ENCODE data around the gene NME7. TPM values are rescaled to one million over a fixed set of nuclear protein-coding genes. Genes with fewer than 3 reads are reported as not detected.

The NME7 gene
- total RNA-seq, 1 donor from 2014 or later = 60.6 TPM

- DNase-seq (ENCODE audit: low spot score) = no peak
- H3F3A ChIP-seq (ENCODE audit: low read depth) = no peaks in the 10 kb centered on the region
- no peak overlapping the region for H3K27ac ChIP-seq
- no peaks in the 10 kb centered on the region for H3K9me3 ChIP-seq (ENCODE audit: low read depth)
- no peaks in the 10 kb centered on the region for H3K79me2 ChIP-seq (ENCODE audit: low read depth)
- TF ChIP-seq EZH2 (IDR thresholded peaks at IDR 0.05) (no peak), EZH2phosphoT487 (IDR thresholded peaks at IDR 0.05) (no peak), CTCF (IDR thresholded peaks at IDR 0.05) (no peak)
- peaks cover 31% of the 10 kb centered on the region for H3K9me3 Mint-ChIP-seq
- H3K27me3 Mint-ChIP-seq (ENCODE audit: insufficient read depth, low read depth) = peaks cover 3% of the 10 kb centered on the region
- no peaks in the 10 kb centered on the region for H3K27me3 ChIP-seq
- no peak overlapping the region for H3K9ac ChIP-seq
- no peaks in the 10 kb centered on the region for H3K4me1 Mint-ChIP-seq
- no peak overlapping the region for H3K27ac Mint-ChIP-seq
- H3K4me3 Mint-ChIP-seq = no peak overlapping the region
- H3K36me3 Mint-ChIP-seq = peaks cover 13% of the 10 kb centered on the region
- H2AFZ ChIP-seq (replicated peaks) = no peak overlapping the region
- H3K4me1 ChIP-seq = peaks cover 5% of the 10 kb centered on the region
- no peak overlapping the region for H3K4me3 ChIP-seq
- no peaks in the 10 kb centered on the region for H4K20me1 ChIP-seq (ENCODE audit: low read depth)
- H3K4me2 ChIP-seq = no peak overlapping the region
- no peaks in the 10 kb centered on the region for H3K36me3 ChIP-seq
Measured at GRCh38 chr1:169259816-169260215, 107.8 kb downstream of the NME7 start.

GRCh38 chr1:169250795-169251194 is 116.8 kb downstream of the NME7 start:
- H3K4me3 Mint-ChIP-seq = no peak overlapping the region
- no peak overlapping the region for H3K27ac Mint-ChIP-seq
- no peak overlapping the region for H3K4me3 ChIP-seq
- H3K4me1 Mint-ChIP-seq = no peaks in the 10 kb centered on the region
- no peak for TF ChIP-seq CTCF (IDR thresholded peaks at IDR 0.05)
- TF ChIP-seq EZH2 (IDR thresholded peaks at IDR 0.05) = no peak
- no peak for TF ChIP-seq EZH2phosphoT487 (IDR thresholded peaks at IDR 0.05)
- no peaks in the 10 kb centered on the region for H3K36me3 Mint-ChIP-seq
- H3K9me3 Mint-ChIP-seq = peaks cover 2% of the 10 kb centered on the region
- no peak for DNase-seq (ENCODE audit: low spot score)
- no peaks in the 10 kb centered on the region for H3K9me3 ChIP-seq (ENCODE audit: low read depth)
- peaks cover 2% of the 10 kb centered on the region for H3K27me3 Mint-ChIP-seq (ENCODE audit: insufficient read depth, low read depth)
- no peak overlapping the region for H3K27ac ChIP-seq
- no peaks in the 10 kb centered on the region for H3F3A ChIP-seq (ENCODE audit: low read depth)
- no peaks in the 10 kb centered on the region for H3K36me3 ChIP-seq
- H4K20me1 ChIP-seq (ENCODE audit: low read depth) = no peaks in the 10 kb centered on the region
- H3K79me2 ChIP-seq (ENCODE audit: low read depth) = no peaks in the 10 kb centered on the region
- H2AFZ ChIP-seq (replicated peaks) = no peak overlapping the region
- H3K4me1 ChIP-seq = no peaks in the 10 kb centered on the region
- no peak overlapping the region for H3K4me2 ChIP-seq
- H3K27me3 ChIP-seq = no peaks in the 10 kb centered on the region
- H3K9ac ChIP-seq = no peak overlapping the region

GRCh38 chr1:169250022-169250421 is 117.6 kb downstream of the NME7 start:
- H3K27ac Mint-ChIP-seq = no peak overlapping the region
- no peak overlapping the region for H3K4me3 Mint-ChIP-seq
- peaks cover 2% of the 10 kb centered on the region for H3K9me3 Mint-ChIP-seq
- Histone ChIP-seq H3K4me1 (no peaks in the 10 kb centered on the region), H3K27me3 (no peaks in the 10 kb centered on the region), H4K20me1 (ENCODE audit: low read depth) (no peaks in the 10 kb centered on the region), H3K36me3 (no peaks in the 10 kb centered on the region), H2AFZ (replicated peaks) (no peak overlapping the region), H3F3A (ENCODE audit: low read depth) (no peaks in the 10 kb centered on the region), H3K27ac (no peak overlapping the region), H3K9me3 (ENCODE audit: low read depth) (no peaks in the 10 kb centered on the region), H3K4me2 (no peak overlapping the region), H3K79me2 (ENCODE audit: low read depth) (no peaks in the 10 kb centered on the region), H3K9ac (no peak overlapping the region), H3K4me3 (no peak overlapping the region)
- H3K36me3 Mint-ChIP-seq = no peaks in the 10 kb centered on the region
- H3K27me3 Mint-ChIP-seq (ENCODE audit: insufficient read depth, low read depth) = peaks cover 2% of the 10 kb centered on the region
- H3K4me1 Mint-ChIP-seq = no peaks in the 10 kb centered on the region
- TF ChIP-seq EZH2phosphoT487 (IDR thresholded peaks at IDR 0.05) = no peak
- TF ChIP-seq EZH2 (IDR thresholded peaks at IDR 0.05) = no peak
- TF ChIP-seq CTCF (IDR thresholded peaks at IDR 0.05) = no peak
- DNase-seq (ENCODE audit: low spot score) = no peak
